Epidermal melanocyte (primary cell): ENCODE data around the gene MPL.

Experiments
- DNase-seq: peaks from one replicate; pipeline ENCODE4 v3.0.0; 2011; ENCODE audit warnings: low spot score; ENCODE audit not compliant: insufficient read length

The MPL gene

GRCh38 chr1:43322506-43322905 lies 15.1 kb upstream of the MPL start:
- DNase-seq: no peak

- DNase-seq: no peak
These were observed 12.8 kb upstream of the MPL start for GRCh38 chr1:43324810-43325209.

- no peak for DNase-seq
These were observed 12.2 kb upstream of the MPL start for GRCh38 chr1:43325381-43325780.

- DNase-seq: no peak
These were observed 9.9 kb upstream of the MPL start for GRCh38 chr1:43327549-43328292.

GRCh38 chr1:43329995-43330751 lies 7.4 kb upstream of the MPL start:
- DNase-seq: no peak

- DNase-seq: no peak
These were observed 5.9 kb upstream of the MPL start for GRCh38 chr1:43331688-43332087.

GRCh38 chr1:43334453-43335205 lies 3.0 kb upstream of the MPL start:
- DNase-seq: peak; percentile 7

GRCh38 chr1:43338001-43338400 lies 383 bp downstream of the MPL start:
- DNase-seq: no peak

- no peak for DNase-seq
These were observed 2.1 kb downstream of the MPL start for GRCh38 chr1:43339584-43340232.

GRCh38 chr1:43340559-43340958 lies 2.9 kb downstream of the MPL start:
- DNase-seq: no peak

- no peak for DNase-seq
These were observed 6.7 kb downstream of the MPL start for GRCh38 chr1:43344267-43344850.

GRCh38 chr1:43345120-43345519 lies 7.5 kb downstream of the MPL start:
- DNase-seq: no peak

GRCh38 chr1:43346636-43347035 lies 9.0 kb downstream of the MPL start:
- DNase-seq: no peak

- no peak for DNase-seq
These were observed 10.8 kb downstream of the MPL start for GRCh38 chr1:43348343-43348808.

GRCh38 chr1:43348809-43349593 lies 11.4 kb downstream of the MPL start:
- peak; percentile 39 for DNase-seq

- no peak for DNase-seq
These were observed 12.1 kb downstream of the MPL start for GRCh38 chr1:43349594-43350306.

- DNase-seq: no peak
These were observed 13.4 kb downstream of the MPL start for GRCh38 chr1:43350976-43351375.

GRCh38 chr1:43351421-43352350 lies 14.1 kb downstream of the MPL start:
- no peak for DNase-seq

- no peak for DNase-seq
These were observed 14.7 kb downstream of the MPL start for GRCh38 chr1:43352351-43352705.
